Neural progenitor cell (in vitro differentiated cells): ENCODE measurements around the gene TOMM70. TPM values are rescaled to one million over a fixed set of nuclear protein-coding genes. Genes with fewer than 3 reads are reported as not detected.

Experiments used
- DNase-seq: peaks from one replicate; pipeline ENCODE4 v3.0.0-alpha.2; 2016; ENCODE audit warnings: low spot score
- H2AFZ ChIP-seq: fragments of 200-600 bp; sonication (generic); replicated peaks from 2 replicates; pipeline ENCODE4 v1.6.1; 2016; ENCODE audit warnings: antibody characterized with exemption
- H3F3A ChIP-seq: fragments of 200-600 bp; sonication (generic); 2 replicates; pipeline ENCODE4 v1.6.1; 2016; ENCODE audit warnings: antibody characterized with exemption, low read depth
- H3K27ac ChIP-seq: fragments of 200-600 bp; sonication (generic); 2 replicates; pipeline ENCODE4 v1.5.1; 2016; ENCODE audit warnings: mild to moderate bottlenecking
- H3K27me3 ChIP-seq: fragments of 200-600 bp; sonication (generic); 2 replicates; pipeline ENCODE4 v1.6.1; 2016; ENCODE audit warnings: mild to moderate bottlenecking, moderate library complexity
- H3K36me3 ChIP-seq: fragments of 200-600 bp; sonication (generic); 2 replicates; pipeline ENCODE4 v1.5.1; 2016
- H3K4me1 ChIP-seq: fragments of 200-600 bp; sonication (generic); 2 replicates; pipeline ENCODE4 v1.6.1; 2016; ENCODE audit warnings: mixed run types
- H3K4me2 ChIP-seq: fragments of 200-600 bp; sonication (generic); 2 replicates; pipeline ENCODE4 v1.6.1; 2016
- H3K4me3 ChIP-seq: fragments of 200-600 bp; sonication (generic); 2 replicates; pipeline ENCODE4 v1.5.1; 2016
- H3K79me2 ChIP-seq: fragments of 200-600 bp; sonication (generic); 2 replicates; pipeline ENCODE4 v1.6.1; 2016; ENCODE audit warnings: low read depth
- H3K9ac ChIP-seq: fragments of 200-600 bp; sonication (generic); 2 replicates; pipeline ENCODE4 v1.6.1; 2016
- H3K9me3 ChIP-seq: fragments of 200-600 bp; sonication (generic); 2 replicates; pipeline ENCODE4 v1.5.1; 2016; ENCODE audit warnings: low read depth
- H4K20me1 ChIP-seq: fragments of 200-600 bp; sonication (generic); 2 replicates; pipeline ENCODE4 v1.6.1; 2016; ENCODE audit warnings: low read depth
- H3K27ac Mint-ChIP-seq: 3 replicates; pipeline ENCODE4 v1.8.0; 2021; ENCODE audit warnings: mixed read lengths
- H3K27me3 Mint-ChIP-seq: 2 replicates; pipeline ENCODE4 v1.8.0; 2022; ENCODE audit warnings: low read depth, mild to moderate bottlenecking, inconsistent platforms, moderate library complexity, mixed read lengths; ENCODE audit not compliant: insufficient read depth
- H3K36me3 Mint-ChIP-seq: 3 replicates; pipeline ENCODE4 v1.8.0; 2021; ENCODE audit warnings: mixed read lengths
- H3K4me1 Mint-ChIP-seq: 3 replicates; pipeline ENCODE4 v1.8.0; 2021; ENCODE audit warnings: mixed read lengths
- H3K4me3 Mint-ChIP-seq: 3 replicates; pipeline ENCODE4 v1.8.0; 2021; ENCODE audit warnings: mild to moderate bottlenecking, moderate library complexity, mixed read lengths
- H3K9me3 Mint-ChIP-seq: 3 replicates; pipeline ENCODE4 v1.8.0; 2020; ENCODE audit warnings: mixed read lengths
- CTCF ChIP-seq: fragments of 200-600 bp; sonication (generic); IDR thresholded peaks from 2 replicates; pipeline ENCODE4 v1.5.1; 2017; ENCODE audit warnings: antibody characterized with exemption, mild to moderate bottlenecking
- EZH2 ChIP-seq: fragments of 200-600 bp; sonication (generic); IDR thresholded peaks from 2 replicates; pipeline ENCODE4 v1.6.1; 2017; ENCODE audit warnings: antibody characterized with exemption, mild to moderate bottlenecking, moderate library complexity
- EZH2phosphoT487 ChIP-seq: fragments of 200-600 bp; sonication (generic); IDR thresholded peaks from 2 replicates; pipeline ENCODE4 v1.6.1; 2017; ENCODE audit warnings: antibody characterized with exemption
- total RNA-seq: library from RNA; depleted of rRNA; stranded (reverse); fragments of >200 nt; gene quantifications from 2 replicates; pipeline ENCODE4 v1.2.3, GENCODE V29; 2015; ENCODE audit warnings: low replicate concordance

The TOMM70 gene
- total RNA-seq, 1 donor from 2014 or later: 58.5 TPM

DNA sequence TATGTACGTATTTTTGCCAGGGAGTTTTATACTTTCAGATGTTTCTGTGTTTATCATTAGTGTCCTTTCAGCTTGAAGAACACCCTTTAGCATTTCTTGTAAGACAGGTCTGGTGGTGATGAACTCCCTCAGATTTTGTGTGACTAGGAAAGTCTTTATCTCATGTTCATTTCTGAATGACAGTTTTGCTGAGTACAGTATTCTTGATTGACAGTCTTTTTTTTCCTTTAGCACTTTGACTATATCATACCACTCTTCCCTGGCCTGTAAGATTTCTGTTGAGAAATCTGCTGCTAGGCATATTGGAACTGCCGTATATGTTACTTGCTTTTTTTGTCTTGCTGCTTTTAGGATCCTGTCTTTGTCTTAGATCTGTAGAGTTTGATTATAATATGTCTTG, 6.3 kb upstream of the TOMM70 start:
- Histone ChIP-seq H3K27ac (no peak overlapping the region), H2AFZ (no peak overlapping the region), H3K36me3 (no peaks in the 10 kb centered on the region), H4K20me1 (no peaks in the 10 kb centered on the region), H3K9ac (no peak overlapping the region), H3K9me3 (no peaks in the 10 kb centered on the region), H3F3A (peaks cover under 1% of the 10 kb centered on the region), H3K4me3 (no peak overlapping the region), H3K27me3 (no peaks in the 10 kb centered on the region), H3K4me1 (peaks cover 10% of the 10 kb centered on the region), H3K4me2 (peak overlapping the region; percentile 9), H3K79me2 (peaks cover 92% of the 10 kb centered on the region)
- TF ChIP-seq EZH2: no peak
- no peak for TF ChIP-seq CTCF
- no peak for TF ChIP-seq EZH2phosphoT487
- peaks cover 37% of the 10 kb centered on the region for H3K9me3 Mint-ChIP-seq
- H3K27me3 Mint-ChIP-seq: no peaks in the 10 kb centered on the region
- H3K36me3 Mint-ChIP-seq: peaks cover 50% of the 10 kb centered on the region
- DNase-seq: no peak
- H3K4me1 Mint-ChIP-seq: peaks cover 9% of the 10 kb centered on the region
- no peak overlapping the region for H3K27ac Mint-ChIP-seq
- no peak overlapping the region for H3K4me3 Mint-ChIP-seq

GRCh38 chr3:100404250-100404548, 3.3 kb upstream of the TOMM70 start:
- Histone ChIP-seq H4K20me1 (peaks cover 12% of the 10 kb centered on the region), H3K27ac (no peak overlapping the region), H3K36me3 (no peaks in the 10 kb centered on the region), H3K4me3 (peak overlapping the region; percentile 82), H2AFZ (no peak overlapping the region), H3K79me2 (peaks cover 93% of the 10 kb centered on the region), H3K9me3 (no peaks in the 10 kb centered on the region), H3F3A (peaks cover 14% of the 10 kb centered on the region), H3K4me1 (peaks cover 19% of the 10 kb centered on the region), H3K9ac (no peak overlapping the region), H3K27me3 (no peaks in the 10 kb centered on the region), H3K4me2 (peak overlapping the region; percentile 91)
- Mint-ChIP-seq H3K27ac (no peak overlapping the region), H3K4me1 (peaks cover 21% of the 10 kb centered on the region), H3K36me3 (peaks cover 32% of the 10 kb centered on the region), H3K4me3 (peak overlapping the region; percentile 89), H3K27me3 (no peaks in the 10 kb centered on the region), H3K9me3 (peaks cover 24% of the 10 kb centered on the region)
- DNase-seq: no peak
- TF ChIP-seq EZH2 (no peak), CTCF (no peak), EZH2phosphoT487 (no peak)

DNA sequence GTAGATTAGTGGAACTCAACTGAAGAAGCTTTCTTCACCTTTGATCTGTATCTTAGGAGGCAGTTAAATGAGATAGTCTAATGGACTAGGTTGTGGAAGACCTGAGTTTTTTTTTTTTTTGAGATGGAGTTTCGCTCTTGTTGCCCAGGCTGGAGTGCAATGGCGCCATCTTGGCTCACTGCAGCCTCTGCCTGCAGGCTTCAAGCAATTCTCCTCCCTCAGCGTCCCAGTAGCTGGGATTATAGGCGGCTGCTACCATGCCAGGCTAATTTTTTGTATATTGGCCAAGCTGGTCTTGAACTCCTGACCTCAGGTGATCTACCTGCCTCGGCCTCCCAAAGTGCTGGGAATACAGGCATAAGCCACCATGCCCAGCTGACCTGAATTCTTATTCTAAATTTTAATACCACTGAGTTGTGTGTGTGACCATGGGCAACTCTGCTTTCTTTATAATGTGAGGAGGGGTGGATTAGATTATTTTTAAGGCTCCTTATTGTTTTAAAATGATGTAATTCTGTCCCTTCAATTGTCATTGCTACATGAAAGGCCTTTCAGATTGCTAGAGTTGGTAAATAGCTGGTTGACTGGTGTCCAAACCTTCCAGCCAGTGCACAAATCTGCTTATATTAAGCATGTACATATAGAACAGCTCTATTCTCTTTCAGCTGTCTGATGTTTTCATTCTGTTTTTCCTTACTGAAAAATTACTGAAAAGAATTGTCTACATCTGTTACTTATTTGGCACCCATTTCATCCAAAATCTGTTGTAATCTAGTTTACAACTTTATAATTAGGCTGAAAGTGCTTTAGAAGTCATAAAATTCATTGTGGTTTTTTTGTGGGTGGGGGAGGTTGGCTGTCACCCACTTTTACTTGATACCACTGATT, 2.7 kb upstream of the TOMM70 start:
- Mint-ChIP-seq H3K27me3 (no peaks in the 10 kb centered on the region), H3K4me3 (peak overlapping the region; percentile 89), H3K9me3 (peaks cover 21% of the 10 kb centered on the region), H3K36me3 (peaks cover 30% of the 10 kb centered on the region), H3K4me1 (peaks cover 24% of the 10 kb centered on the region), H3K27ac (peak overlapping the region; percentile 76)
- H3K79me2 ChIP-seq: peaks cover 93% of the 10 kb centered on the region
- H3K27ac ChIP-seq: no peak overlapping the region
- H3K9me3 ChIP-seq: no peaks in the 10 kb centered on the region
- peak overlapping the region; percentile 45 for H3K9ac ChIP-seq
- peak overlapping the region; percentile 91 for H3K4me2 ChIP-seq
- H3K36me3 ChIP-seq: no peaks in the 10 kb centered on the region
- peak overlapping the region; percentile 62 for H2AFZ ChIP-seq
- peaks cover 14% of the 10 kb centered on the region for H3F3A ChIP-seq
- no peaks in the 10 kb centered on the region for H3K27me3 ChIP-seq
- H3K4me1 ChIP-seq: peaks cover 21% of the 10 kb centered on the region
- H4K20me1 ChIP-seq: peaks cover 13% of the 10 kb centered on the region
- no peak for TF ChIP-seq EZH2
- no peak for TF ChIP-seq EZH2phosphoT487
- TF ChIP-seq CTCF: peak; percentile 27
- DNase-seq: peak; percentile 56
- peak overlapping the region; percentile 82 for H3K4me3 ChIP-seq
